Motor neuron (in vitro differentiated cells): ENCODE data around the gene TLR3. TPM values are rescaled to one million over a fixed set of nuclear protein-coding genes. Genes with fewer than 3 reads are reported as not detected.

ENCODE experiments used
- ATAC-seq, 8 experiments: fragments of 200-7000 bp; cut with Tn5 transposase; replicated peaks in 6 of 8; 2 replicates each; pipeline ENCODE4 v1.8.0; 2021; ENCODE audit warnings: mild to moderate bottlenecking in 8 of 8, moderate library complexity in 8 of 8
- H3K27ac ChIP-seq, 2 donors: fragments of 250-450 bp; sonication (Bioruptor Pico); 2 replicates each; pipeline ENCODE4 v1.9.0; 2021; ENCODE audit warnings: antibody characterized with exemption in 2 of 2, mild to moderate bottlenecking in 2 of 2, moderate library complexity in 1 of 2
- H3K4me1 ChIP-seq, 2 donors: fragments of 250-450 bp; sonication (Bioruptor Pico); replicated peaks in 1 of 2; 2 replicates each; pipeline ENCODE4 v1.6.1; 2021; ENCODE audit warnings: antibody characterized with exemption in 2 of 2, mild to moderate bottlenecking in 2 of 2, moderate library complexity in 1 of 2
- H3K4me3 ChIP-seq, 5 donors: fragments of 250-450 bp; sonication (Bioruptor Pico); 2 replicates each; pipeline ENCODE4 v1.9.0; 2021; ENCODE audit warnings: antibody characterized with exemption in 5 of 5, mild to moderate bottlenecking in 5 of 5, moderate library complexity in 4 of 5
- WGBS, 10 experiments: fragments of 450-650 bp; shearing (Covaris generic); methylation state at CpG; one replicate each; pipeline ENCODE4 v1.0.0; 2022; 5-methylcytosine and 5-hydroxymethylcytosine counted together
- in situ Hi-C, 9 experiments: fragments of 400-800 bp; cut with MboI; loops; one replicate each; pipeline ENCODE4 v1.15.0; 2021; ENCODE audit warnings: low sequenced_read_pairs in 9 of 9, low pct_unique_long_range_greater_than_20kb in 2 of 9; ENCODE audit not compliant: unreplicated experiment in 9 of 9
- total RNA-seq, 8 experiments: library from RNA; unstranded; fragments of 300-600 nt; gene quantifications; 2 replicates each; pipeline versions ENCODE4 v1.2.3 to v1.2.4, GENCODE V29; 2022

The TLR3 gene
- 10 to 100 TPM in 1 of 8 experiments, 1 to 10 TPM in 3, under 1 TPM in 4; 0.04 to 13.6 (median 1.2) TPM for total RNA-seq

DNA sequence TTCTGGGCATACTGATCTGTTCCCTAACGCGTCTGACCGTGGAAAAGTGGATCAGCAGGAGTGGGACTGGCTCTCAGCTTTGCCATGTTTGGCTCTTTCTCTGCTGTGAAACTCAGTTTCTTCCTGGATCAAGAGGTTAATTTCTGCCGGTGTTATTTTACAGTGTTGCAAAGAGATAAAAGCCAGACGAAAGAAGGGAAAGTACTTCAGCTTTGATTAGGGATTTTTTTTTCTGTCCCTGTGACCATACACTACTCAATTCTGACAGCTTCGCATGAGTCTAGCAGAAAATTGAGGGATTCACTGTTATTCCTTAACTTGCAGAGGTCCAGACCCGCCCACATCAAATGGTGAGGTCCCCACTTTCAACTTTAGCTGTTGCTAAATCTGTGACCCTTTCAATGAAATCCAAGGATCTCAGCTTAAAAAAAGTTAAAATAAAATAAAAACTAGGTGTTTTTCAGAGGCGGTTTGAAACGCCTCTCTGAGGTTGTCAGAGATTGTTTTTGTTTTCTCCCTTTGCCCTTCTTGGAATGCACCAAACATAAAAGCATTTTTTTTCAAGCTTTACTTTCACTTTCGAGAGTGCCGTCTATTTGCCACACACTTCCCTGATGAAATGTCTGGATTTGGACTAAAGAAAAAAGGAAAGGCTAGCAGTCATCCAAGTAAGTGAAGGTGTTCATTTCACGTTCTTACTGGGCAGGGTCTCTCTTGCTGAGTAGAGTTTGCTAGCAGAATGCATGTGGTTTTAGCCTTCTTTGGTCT, at the start of gene TLR3:
Gene TLR3, plus strand, starts transcription at position 576 of the 768 bp plus-strand sequence. CDS start 7,464 bp downstream, outside the sequence.
- H3K27ac ChIP-seq: no peak within 1 kb of the TSS
- in situ Hi-C loops: no loop called here
- H3K4me3 ChIP-seq: peak within 1 kb of the TSS in 1 of 5 donors; percentile 9
- H3K4me1 ChIP-seq: peaks cover 0 to 8% of the 10 kb centered on the region in 2 donors
- 3 to 83% (median 56%) methylated on average over 4 to 11 of the region's 12 CpGs; no CpG with 5 or more reads in 1 of the 10 experiments for WGBS, 10 experiments
- ATAC-seq: peak in 3 of 8 experiments; percentile 51 to 58 (median 57)

DNA sequence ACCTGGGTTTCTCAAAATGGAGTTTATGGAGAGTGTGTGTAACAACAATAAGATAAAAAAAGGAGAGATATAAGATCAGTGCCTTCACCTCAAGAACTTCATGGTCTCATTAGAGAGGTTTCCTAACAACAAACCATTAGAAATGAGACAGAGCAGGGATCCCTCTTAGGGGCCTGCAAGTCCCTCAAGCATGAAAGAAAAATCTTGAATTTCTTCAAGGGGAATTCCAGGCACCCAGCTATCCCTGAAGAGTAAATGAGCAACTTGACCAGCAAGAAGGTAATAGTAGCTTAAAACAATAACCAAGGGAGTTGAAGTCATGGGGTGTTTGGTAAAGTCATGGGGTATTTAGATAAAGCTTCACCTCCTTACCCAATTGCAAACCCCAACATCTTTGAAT, 49.7 kb upstream of the TLR3 start:
- Histone ChIP-seq H3K27ac (no peak overlapping the region), H3K4me1 (no peaks in the 10 kb centered on the region), H3K4me3 (no peak overlapping the region)
- in situ Hi-C loops: loop anchor here in 5 of 9 experiments (25.0 kb wide), 2 partner anchors 132 to 382 kb away; no protein-coding TSS in a partner anchor
- ATAC-seq: no peak

DNA sequence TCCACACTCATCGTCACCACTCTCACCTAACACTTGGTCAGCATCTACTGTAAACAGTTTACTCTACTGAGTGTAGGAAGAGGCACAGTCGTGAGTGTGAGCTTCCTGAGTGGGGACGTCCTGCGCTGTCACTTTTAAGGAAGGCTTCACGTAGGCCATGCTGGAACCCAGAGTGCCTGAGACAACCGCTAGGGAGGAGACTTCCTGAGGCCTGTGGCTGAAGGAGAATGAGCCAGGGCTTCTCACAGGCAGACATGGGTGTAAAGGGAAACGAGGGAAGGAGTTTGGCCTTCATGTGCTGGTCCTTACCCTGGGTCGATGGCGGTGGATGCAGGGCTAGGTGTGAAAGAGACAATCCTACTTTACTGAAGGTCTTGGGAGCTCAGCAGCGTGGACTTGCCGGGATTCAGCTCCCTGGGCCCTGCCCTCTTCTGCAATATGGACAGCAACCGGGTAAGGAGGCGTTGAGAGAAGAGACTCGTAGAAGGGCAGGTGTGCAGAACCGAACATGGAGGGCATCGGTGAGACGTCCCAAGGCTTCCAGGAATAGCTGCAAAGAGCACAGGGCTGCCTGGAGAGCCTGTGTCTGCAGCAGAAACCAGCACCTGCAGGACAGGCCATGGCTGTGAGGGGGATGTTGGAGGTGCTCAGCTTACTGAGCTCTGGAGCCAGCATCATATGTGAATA, 48.7 kb upstream of the TLR3 start:
- no peak for ATAC-seq
- peaks cover 0 to 6% of the 10 kb centered on the region in 2 donors for H3K4me1 ChIP-seq
- no peak overlapping the region for H3K27ac ChIP-seq
- 47 to 96% (median 89%) methylated on average over 1 to 12 of the region's 17 CpGs; no CpG with 5 or more reads in 1 of the 10 experiments for WGBS, 10 experiments
- in situ Hi-C loops: loop anchor here in 5 of 9 experiments (10.0 to 25.0 kb wide), 3 partner anchors 133 to 383 kb away; no protein-coding TSS in a partner anchor
- H3K4me3 ChIP-seq: no peak overlapping the region

DNA sequence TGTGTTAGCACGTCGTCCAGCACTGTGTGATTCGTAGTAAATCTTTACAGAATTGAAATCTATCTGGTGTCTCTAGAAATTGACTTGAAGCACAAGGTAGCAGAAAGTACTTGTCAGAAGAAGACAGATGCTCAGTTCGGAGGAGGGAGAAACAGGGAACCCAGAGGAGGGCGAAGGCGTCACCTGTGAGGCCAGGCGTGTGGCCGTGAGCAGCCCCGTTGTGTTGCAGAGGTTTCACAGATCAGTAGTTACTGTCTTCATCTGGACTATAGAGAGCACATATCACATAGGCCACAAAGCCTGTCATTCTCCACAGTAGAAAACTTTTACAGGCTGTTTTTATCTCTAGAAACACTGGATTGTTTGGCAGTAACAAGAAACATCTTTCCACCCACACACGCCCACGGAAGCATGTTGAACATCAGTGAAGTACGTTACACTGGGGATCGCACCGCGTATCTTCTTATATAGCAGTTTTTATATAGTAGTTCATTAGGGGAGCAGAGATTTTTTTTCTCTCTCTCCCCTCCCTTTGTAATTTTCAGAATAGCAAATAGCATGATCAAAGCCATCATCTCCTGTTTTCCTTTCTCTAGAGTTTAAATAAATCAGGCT, 48.1 kb upstream of the TLR3 start:
- H3K4me3 ChIP-seq: no peak overlapping the region
- in situ Hi-C loops: loop anchor here in 5 of 9 experiments (10.0 to 25.0 kb wide), 3 partner anchors 134 to 384 kb away; no protein-coding TSS in a partner anchor
- no peak for ATAC-seq
- H3K27ac ChIP-seq: no peak overlapping the region
- WGBS, 10 experiments: 25 to 100% (median 85%) methylated on average over 1 to 9 of the region's 15 CpGs
- peaks cover 0 to 6% of the 10 kb centered on the region in 2 donors for H3K4me1 ChIP-seq

DNA sequence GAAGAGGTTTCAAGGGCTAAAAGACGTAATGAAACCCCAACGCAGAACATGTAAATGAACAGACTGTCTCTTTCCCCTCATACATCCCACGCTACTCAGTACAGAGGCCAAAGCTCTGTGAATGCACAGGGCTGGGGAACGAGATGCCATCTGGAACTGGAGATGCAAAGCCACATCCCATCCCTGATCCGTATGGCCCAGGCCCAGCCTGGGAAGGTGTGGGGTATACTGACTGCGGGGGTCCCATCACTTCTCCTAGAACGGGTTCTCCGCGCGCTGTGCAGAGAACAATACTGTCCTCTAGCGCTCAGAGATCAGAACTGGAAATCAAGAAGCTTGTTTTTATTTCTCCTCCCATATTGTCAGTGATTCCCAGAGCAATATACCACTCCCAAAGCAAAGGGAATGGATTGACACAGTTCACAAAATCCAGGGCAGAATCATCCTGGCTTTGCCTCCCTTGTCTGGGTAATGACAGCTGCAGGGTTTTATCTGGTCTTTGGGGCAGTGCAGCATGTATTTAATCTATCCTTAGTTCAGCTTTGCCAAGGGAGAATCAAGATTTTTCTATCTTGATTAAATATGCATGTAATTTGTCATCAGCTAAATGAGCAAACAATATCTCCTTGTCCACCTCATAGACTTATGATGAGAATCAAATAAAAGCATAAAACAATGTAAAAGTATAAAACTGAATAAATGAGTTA, 47.3 kb upstream of the TLR3 start:
- ATAC-seq: peak; percentile 82 to 96 (median 89)
- peaks cover 0 to 6% of the 10 kb centered on the region in 2 donors for H3K4me1 ChIP-seq
- in situ Hi-C loops: loop anchor here in 5 of 9 experiments (10.0 to 25.0 kb wide), 3 partner anchors 134 to 384 kb away; no protein-coding TSS in a partner anchor

DNA sequence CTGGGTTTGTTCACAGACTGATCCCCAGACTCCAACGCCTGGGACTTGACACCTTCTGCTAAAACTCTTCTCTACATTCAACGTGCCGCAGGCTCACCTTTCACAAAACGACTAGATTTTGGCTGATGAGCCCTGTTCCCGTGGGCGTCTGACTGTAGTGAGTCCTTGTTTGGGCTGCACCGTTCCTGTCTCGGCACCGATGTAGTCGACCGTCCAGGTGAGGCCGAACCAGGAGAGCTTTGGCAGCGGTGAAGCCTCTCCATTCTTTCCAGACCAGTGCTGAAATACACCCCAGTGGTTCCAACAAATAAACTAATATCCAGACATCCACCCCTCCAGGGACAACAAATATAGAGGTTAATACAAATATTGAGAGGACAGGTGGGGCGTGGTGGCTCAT, 45.0 kb upstream of the TLR3 start:
- peaks cover 0 to 6% of the 10 kb centered on the region in 2 donors for H3K4me1 ChIP-seq
- 28 to 94% (median 83%) methylated on average over 1 to 8 of the region's 14 CpGs; no CpG with 5 or more reads in 1 of the 10 experiments for WGBS, 10 experiments
- ATAC-seq: no peak
- in situ Hi-C loops: loop anchor here in 5 of 9 experiments (10.0 to 25.0 kb wide), 3 partner anchors 137 to 387 kb away; no protein-coding TSS in a partner anchor
- no peak overlapping the region for H3K27ac ChIP-seq
- H3K4me3 ChIP-seq: no peak overlapping the region

More for the DNA sequence above, 47.3 kb upstream of the TLR3 start:
- H3K27ac ChIP-seq: no peak overlapping the region
- H3K4me3 ChIP-seq: no peak overlapping the region
- WGBS, 10 experiments: 0 to 82% (median 36%) methylated on average over 1 to 9 of the region's 11 CpGs; no CpG with 5 or more reads in 1 of the 10 experiments

DNA sequence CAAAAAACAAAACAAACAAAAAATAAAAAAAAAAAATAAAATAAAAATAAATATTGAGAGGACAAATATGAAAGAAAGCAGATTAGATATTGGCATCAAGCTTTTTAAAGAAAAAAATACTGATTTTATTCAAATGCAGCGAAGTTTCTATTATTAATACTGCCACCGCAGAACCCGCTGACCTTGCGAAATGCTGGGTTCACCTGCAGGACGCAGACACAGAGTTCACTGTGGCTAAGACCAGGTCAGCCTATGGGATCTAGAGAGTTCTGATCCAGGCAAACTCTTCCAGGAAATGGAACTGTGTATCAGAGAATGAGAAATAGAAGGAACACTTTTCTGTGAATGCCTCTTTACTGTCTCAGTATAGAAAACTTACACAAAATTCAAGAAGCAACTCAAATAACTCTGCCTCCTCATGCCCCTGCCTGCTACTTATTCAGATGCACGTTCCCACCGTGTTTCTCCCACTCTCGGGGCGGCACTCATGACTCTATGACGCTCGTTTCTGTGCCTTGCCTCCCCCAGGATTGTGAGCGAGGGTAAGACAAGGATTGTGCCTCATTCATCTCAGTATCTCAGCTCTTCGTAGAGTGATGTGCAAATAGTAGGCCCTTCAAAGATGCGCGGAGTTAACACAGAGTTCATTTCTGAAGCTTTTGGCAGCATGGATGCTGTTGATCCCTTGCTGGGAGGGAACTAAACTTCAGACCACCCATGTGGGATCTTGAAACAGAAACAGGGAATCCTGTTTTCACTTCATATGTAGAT, 44.1 kb upstream of the TLR3 start:
- no peak for ATAC-seq
- no peak overlapping the region for H3K27ac ChIP-seq
- H3K4me3 ChIP-seq: no peak overlapping the region
- in situ Hi-C loops: loop anchor here in 7 of 9 experiments (10.0 to 25.0 kb wide), 4 partner anchors 138 to 413 kb away; no protein-coding TSS in a partner anchor
- 40 to 100% (median 78%) methylated on average over 1 to 15 of the region's 15 CpGs; no CpG with 5 or more reads in 1 of the 10 experiments for WGBS, 10 experiments
- peaks cover 6 to 10% of the 10 kb centered on the region in 2 donors for H3K4me1 ChIP-seq

DNA sequence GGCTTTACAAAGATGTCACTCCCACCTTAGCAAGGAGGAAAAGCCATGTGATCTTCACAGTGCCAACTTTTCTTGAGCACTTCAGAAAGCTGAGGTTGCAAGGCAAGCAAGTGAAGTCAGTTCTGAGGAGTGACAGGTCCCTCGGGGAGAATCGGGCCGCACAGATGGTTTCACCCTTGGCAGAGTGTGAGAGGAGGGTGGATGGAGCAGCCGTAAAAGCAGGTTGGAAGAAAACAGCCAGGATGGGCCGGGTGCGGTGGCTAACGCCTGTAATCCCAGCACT, 43.6 kb upstream of the TLR3 start:
- WGBS, 10 experiments: 20 to 100% (median 68%) methylated on average over 1 to 4 of the region's 7 CpGs; no CpG with 5 or more reads in 2 of the 10 experiments
- H3K4me1 ChIP-seq: peaks cover 11 to 15% of the 10 kb centered on the region in 2 donors
- in situ Hi-C loops: loop anchor here in 3 of 9 experiments (10.0 to 25.0 kb wide), 3 partner anchors 381 to 413 kb away; no protein-coding TSS in a partner anchor
- no peak overlapping the region for H3K4me3 ChIP-seq
- ATAC-seq: no peak
- no peak overlapping the region for H3K27ac ChIP-seq

DNA sequence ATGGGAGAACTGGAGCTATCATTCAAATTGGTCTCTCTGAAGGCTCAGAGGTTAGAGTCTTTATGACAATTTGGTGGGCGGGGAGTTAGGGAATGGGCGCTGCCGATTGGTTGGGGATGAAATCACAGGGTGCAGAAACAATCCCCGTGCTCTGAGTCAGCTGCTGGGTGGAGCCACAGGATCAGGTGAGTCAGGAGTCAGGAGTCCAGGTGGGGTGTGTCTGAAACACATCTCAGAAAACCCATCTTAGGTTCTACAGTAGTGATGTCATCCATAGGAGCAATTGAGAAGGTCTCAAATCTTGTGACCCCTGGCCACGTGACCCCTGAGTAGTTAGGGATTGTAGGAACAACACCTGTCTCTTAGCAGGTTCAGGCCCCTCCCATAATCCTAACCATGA, 41.6 kb upstream of the TLR3 start:
- in situ Hi-C loops: loop anchor here in 3 of 9 experiments (10.0 to 25.0 kb wide), 3 partner anchors 383 to 415 kb away; no protein-coding TSS in a partner anchor
- Histone ChIP-seq H3K4me3 (no peak overlapping the region), H3K27ac (no peak overlapping the region), H3K4me1 (peaks cover 22 to 27% of the 10 kb centered on the region in 2 donors)
- ATAC-seq: no peak
- 14 to 100% (median 82%) methylated on average over 1 to 2 of the region's 5 CpGs; no CpG with 5 or more reads in 6 of the 10 experiments for WGBS, 10 experiments

DNA sequence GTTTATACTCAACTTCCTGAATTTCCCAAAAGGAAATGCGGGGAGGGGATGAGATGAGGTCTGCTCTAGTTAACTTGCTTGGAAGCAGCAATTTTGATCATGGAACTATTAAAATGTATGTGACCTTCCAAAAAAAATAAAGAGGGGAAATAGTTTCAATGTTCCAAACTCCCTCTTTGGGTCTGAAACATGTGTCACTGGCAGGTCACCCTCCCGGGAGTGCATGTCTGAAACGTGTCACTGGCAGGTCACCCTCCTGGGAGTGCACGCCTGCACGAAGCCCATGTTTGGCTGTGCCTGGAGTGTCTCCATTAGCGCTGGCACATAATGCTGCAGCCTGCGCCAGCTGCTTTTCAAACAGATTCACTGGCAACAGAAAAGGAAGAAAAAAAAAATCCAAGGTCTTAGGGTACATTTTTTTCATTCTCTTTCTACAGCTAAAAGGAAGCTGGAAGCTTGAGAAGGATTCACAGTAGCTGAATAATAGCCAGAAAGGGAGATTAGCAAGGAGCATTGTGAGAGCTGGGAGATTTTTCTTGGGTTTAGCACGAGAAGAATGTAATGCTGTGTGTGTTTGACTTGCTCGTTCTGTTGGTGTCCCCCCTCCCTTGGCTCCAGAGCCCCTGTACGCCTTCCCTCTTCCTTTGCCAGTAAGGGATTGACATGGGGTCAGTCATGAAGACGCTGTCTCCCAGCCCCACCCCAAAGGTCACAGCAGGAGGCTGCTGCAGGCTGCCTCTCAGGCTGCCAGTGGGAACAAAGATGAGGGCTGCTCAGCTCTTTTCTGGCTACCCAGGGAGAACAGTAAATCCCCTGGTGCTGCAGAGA, 39.2 kb upstream of the TLR3 start:
- Histone ChIP-seq H3K27ac (peak overlapping the region; percentile 58 to 62), H3K4me3 (no peak overlapping the region), H3K4me1 (peaks cover 22 to 26% of the 10 kb centered on the region in 2 donors)
- WGBS, 10 experiments: 0 to 50% (median 15%) methylated on average over 2 to 6 of the region's 11 CpGs; no CpG with 5 or more reads in 2 of the 10 experiments
- in situ Hi-C loops: loop anchor here in 3 of 9 experiments (10.0 to 25.0 kb wide), 3 partner anchors 385 to 417 kb away; no protein-coding TSS in a partner anchor
- ATAC-seq: peak; percentile 25 to 93 (median 86)

DNA sequence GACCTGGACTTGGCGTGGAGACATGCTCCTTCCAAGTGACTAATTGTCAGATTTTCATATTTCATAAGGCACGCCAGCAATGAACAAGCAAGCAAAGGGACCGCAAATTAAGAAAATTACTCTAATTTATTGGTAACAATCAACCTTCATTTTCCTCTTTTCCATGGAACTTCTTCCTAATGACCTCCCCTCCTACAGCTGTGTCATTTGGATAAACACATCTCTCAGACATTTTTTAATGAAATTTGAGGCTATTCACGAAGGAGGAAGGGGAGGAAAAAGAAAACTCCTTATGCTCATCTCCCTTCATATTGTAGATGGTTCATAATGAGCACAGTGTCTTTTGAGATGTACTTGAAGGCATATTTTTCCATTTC, 38.6 kb upstream of the TLR3 start:
- in situ Hi-C loops: loop anchor here in 2 of 9 experiments (25.0 kb wide), 2 partner anchors 393 to 418 kb away; no protein-coding TSS in a partner anchor
- Histone ChIP-seq H3K27ac (peak overlapping the region; percentile 58 to 62), H3K4me3 (no peak overlapping the region), H3K4me1 (peaks cover 20 to 22% of the 10 kb centered on the region in 2 donors)
- WGBS, 10 experiments: 0 to 86% (median 63%) methylated on average over 1 to 3 of the region's 4 CpGs; no CpG with 5 or more reads in 3 of the 10 experiments
- ATAC-seq: no peak
